ENCODE results near the gene ERMP1. TPM values are rescaled to one million over a fixed set of nuclear protein-coding genes. Genes with fewer than 3 reads are reported as not detected.

The ERMP1 gene
- total RNA-seq, 2 donors from 2014 or later, result 17.7 to 22.4 TPM

- Mint-ChIP-seq H3K9me3 (no peaks in the 10 kb centered on the region), H3K4me3 (no peak overlapping the region), H3K27me3 (no peaks in the 10 kb centered on the region), H3K36me3 (ENCODE audit: low read depth) (peaks cover 90% of the 10 kb centered on the region), H3K27ac (peak overlapping the region; percentile 5), H3K4me1 (peaks cover 9% of the 10 kb centered on the region)
- peak; percentile 46 for ATAC-seq (replicated peaks)
These were observed 72.6 kb downstream of the ERMP1 start for GRCh38 chr9:5760338-5760737.

DNA sequence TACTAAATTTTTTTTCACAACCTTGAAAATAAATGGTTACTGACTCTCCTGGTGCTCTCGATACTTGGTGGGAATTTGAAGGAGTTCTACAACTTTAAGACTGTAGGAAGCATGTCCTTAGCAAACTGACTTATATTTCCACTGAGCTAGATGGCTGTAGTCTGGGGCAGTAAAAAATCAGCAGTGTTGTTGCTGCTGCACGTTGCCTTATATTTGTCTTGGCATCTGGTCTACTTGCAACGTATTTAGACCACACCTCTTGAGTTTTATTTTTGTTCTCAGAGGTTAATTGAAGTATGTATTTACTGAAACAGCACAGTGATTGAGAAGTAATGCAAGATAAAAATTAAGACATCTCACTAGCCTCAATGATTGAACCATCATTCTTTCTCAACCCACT, 76.3 kb downstream of the ERMP1 start:
- H3K9me3 Mint-ChIP-seq, result no peaks in the 10 kb centered on the region
- no peak overlapping the region for H3K27ac Mint-ChIP-seq
- no peaks in the 10 kb centered on the region for H3K27me3 Mint-ChIP-seq
- peaks cover 67% of the 10 kb centered on the region for H3K36me3 Mint-ChIP-seq (ENCODE audit: low read depth)
- no peak overlapping the region for H3K4me3 Mint-ChIP-seq
- ATAC-seq (replicated peaks), result no peak
- no peaks in the 10 kb centered on the region for H3K4me1 Mint-ChIP-seq

DNA sequence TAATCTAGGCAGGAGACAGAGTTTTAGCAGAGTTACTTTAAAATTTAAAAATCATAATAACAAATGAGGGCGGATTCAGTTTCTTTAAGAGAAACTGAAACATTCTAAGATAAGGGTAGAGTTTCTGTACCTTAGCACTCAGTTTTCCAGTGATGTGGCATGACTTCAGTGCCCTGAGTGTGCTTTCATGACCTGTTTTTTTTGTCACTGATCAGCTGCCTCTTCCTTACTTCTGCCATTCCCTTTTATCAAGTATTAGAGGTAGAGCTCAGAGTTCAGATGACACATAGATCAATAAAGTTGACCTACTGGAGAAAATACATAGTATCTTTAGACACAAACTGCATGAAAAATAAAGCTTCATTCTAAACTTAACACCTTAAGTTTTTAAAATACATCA, 82.3 kb downstream of the ERMP1 start:
- no peaks in the 10 kb centered on the region for H3K9me3 Mint-ChIP-seq
- peak overlapping the region; percentile 68 for H3K27ac Mint-ChIP-seq
- H3K36me3 Mint-ChIP-seq (ENCODE audit: low read depth), result peaks cover 66% of the 10 kb centered on the region
- no peaks in the 10 kb centered on the region for H3K27me3 Mint-ChIP-seq
- H3K4me1 Mint-ChIP-seq, result peaks cover 8% of the 10 kb centered on the region
- H3K4me3 Mint-ChIP-seq, result no peak overlapping the region
- ATAC-seq (replicated peaks), result no peak

- no peak for ATAC-seq (replicated peaks)
- H3K9me3 Mint-ChIP-seq, result no peaks in the 10 kb centered on the region
- no peak overlapping the region for H3K4me3 Mint-ChIP-seq
- H3K36me3 Mint-ChIP-seq (ENCODE audit: low read depth), result peaks cover 79% of the 10 kb centered on the region
- H3K27me3 Mint-ChIP-seq, result no peaks in the 10 kb centered on the region
- H3K4me1 Mint-ChIP-seq, result peaks cover 8% of the 10 kb centered on the region
- peak overlapping the region; percentile 11 for H3K27ac Mint-ChIP-seq
These were observed 83.6 kb downstream of the ERMP1 start for GRCh38 chr9:5749306-5749705.

DNA sequence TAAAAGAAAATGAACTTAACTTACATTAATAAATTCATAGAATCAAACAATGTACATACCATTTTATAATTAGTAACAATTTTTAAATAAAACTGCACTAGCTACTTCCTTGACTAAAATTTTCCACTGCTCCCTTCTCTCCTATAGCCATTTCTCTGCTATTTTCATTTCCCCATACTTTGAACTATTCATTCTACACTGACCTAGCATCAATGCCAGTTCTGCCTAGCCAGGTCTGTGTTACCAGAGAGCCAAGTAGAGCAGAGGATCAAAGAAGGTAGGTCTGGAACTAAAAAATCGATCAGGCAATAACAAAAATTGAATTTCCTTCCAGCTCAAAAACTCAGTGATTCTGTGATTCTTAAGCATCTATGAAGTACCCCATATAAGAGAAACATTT, 84.5 kb downstream of the ERMP1 start:
- H3K9me3 Mint-ChIP-seq, result no peaks in the 10 kb centered on the region
- peaks cover 8% of the 10 kb centered on the region for H3K4me1 Mint-ChIP-seq
- H3K27me3 Mint-ChIP-seq, result no peaks in the 10 kb centered on the region
- H3K4me3 Mint-ChIP-seq, result no peak overlapping the region
- ATAC-seq (replicated peaks), result no peak
- peaks cover 82% of the 10 kb centered on the region for H3K36me3 Mint-ChIP-seq (ENCODE audit: low read depth)
- H3K27ac Mint-ChIP-seq, result peak overlapping the region; percentile 65

DNA sequence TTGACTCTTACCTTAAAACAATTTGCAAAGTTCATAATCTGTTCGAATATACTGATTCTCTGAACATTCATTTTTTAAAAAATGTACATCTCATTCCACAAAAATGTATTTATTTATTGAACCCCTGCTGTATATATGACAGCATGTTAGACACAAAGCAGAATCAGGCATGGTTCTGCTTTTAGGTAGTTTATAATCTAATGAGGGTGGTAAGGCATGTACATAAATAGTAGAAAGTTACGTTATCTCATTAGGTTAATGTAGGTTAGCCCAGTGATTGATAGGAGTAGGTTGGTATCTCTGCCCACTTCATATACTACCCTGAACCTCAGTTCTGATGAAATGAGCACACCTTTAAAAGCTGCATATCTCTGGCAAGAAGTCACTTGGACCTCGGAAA, 89.8 kb downstream of the ERMP1 start:
- peaks cover 2% of the 10 kb centered on the region for H3K4me1 Mint-ChIP-seq
- ATAC-seq (replicated peaks), result no peak
- no peak overlapping the region for H3K4me3 Mint-ChIP-seq
- H3K27me3 Mint-ChIP-seq, result no peaks in the 10 kb centered on the region
- H3K9me3 Mint-ChIP-seq, result no peaks in the 10 kb centered on the region
- peaks cover 88% of the 10 kb centered on the region for H3K36me3 Mint-ChIP-seq (ENCODE audit: low read depth)
- no peak overlapping the region for H3K27ac Mint-ChIP-seq

GRCh38 chr9:5736563-5737346, 96.2 kb downstream of the ERMP1 start:
- no peak for ATAC-seq (replicated peaks)
- Mint-ChIP-seq H3K9me3 (no peaks in the 10 kb centered on the region), H3K36me3 (ENCODE audit: low read depth) (peaks cover 66% of the 10 kb centered on the region), H3K27ac (peak overlapping the region; percentile 29), H3K4me1 (no peaks in the 10 kb centered on the region), H3K4me3 (no peak overlapping the region), H3K27me3 (no peaks in the 10 kb centered on the region)

GRCh38 chr9:5735072-5735471, 97.8 kb downstream of the ERMP1 start:
- no peak overlapping the region for H3K4me3 Mint-ChIP-seq
- no peak overlapping the region for H3K27ac Mint-ChIP-seq
- peaks cover 56% of the 10 kb centered on the region for H3K36me3 Mint-ChIP-seq (ENCODE audit: low read depth)
- H3K9me3 Mint-ChIP-seq, result no peaks in the 10 kb centered on the region
- no peaks in the 10 kb centered on the region for H3K27me3 Mint-ChIP-seq
- ATAC-seq (replicated peaks), result no peak
- no peaks in the 10 kb centered on the region for H3K4me1 Mint-ChIP-seq

Other genes starting within 250 kb of the ERMP1 start
- 10 to 100 TPM; 20.1 to 20.3 TPM for gene RIC1, start 204.0 kb downstream of the ERMP1 start, total RNA-seq
- not detected for gene MLANA, start 57.8 kb upstream of the ERMP1 start, total RNA-seq
- 10 to 100 TPM; 14.6 to 22.7 TPM for gene RANBP6, start 182.5 kb upstream of the ERMP1 start, total RNA-seq